Subcutaneous adipose tissue (tissue), 4 donors: ENCODE measurements around the gene UBASH3A. TPM values are rescaled to one million over a fixed set of nuclear protein-coding genes. Genes with fewer than 3 reads are reported as not detected.

Source experiments
- total RNA-seq, 4 donors: library from RNA; depleted of rRNA; stranded (reverse); fragments of >200 nt; gene quantifications; one replicate each; pipeline ENCODE4 v1.1.0, GENCODE V29; 2016
- TF ChIP-seq, protein P1 (sequence below): fragments of 450-650 bp; IDR thresholded peaks from one replicate; pipeline ENCODE4 v1.5.1; 2016; ENCODE audit warnings: low read depth, mild to moderate bottlenecking, control low read depth, antibody characterized with exemption, moderate library complexity

The UBASH3A gene
- total RNA-seq, 4 donors from 2014 or later: 0.38 to 1.2 (median 0.66) TPM; not detected in 1

DNA sequence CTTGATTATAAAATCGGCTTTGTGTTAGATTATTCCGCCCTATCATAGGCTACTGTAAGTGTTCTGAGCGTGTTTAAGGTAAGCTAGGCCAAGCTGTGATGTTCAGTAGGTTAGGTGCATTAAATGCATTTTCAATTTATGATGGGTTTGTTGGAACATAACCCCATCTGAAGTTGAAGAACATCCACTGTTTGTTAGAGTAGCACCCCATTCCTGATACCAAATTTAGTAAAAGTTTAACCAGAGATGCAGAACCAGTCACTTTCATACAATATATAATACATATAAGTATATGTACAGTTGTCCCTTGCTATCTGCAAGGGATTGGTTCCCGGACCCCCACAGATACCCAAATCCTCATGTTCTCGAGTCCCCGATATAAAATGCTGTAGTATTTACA is 16.1 kb downstream of the UBASH3A start:
- TF ChIP-seq, protein P1, sequence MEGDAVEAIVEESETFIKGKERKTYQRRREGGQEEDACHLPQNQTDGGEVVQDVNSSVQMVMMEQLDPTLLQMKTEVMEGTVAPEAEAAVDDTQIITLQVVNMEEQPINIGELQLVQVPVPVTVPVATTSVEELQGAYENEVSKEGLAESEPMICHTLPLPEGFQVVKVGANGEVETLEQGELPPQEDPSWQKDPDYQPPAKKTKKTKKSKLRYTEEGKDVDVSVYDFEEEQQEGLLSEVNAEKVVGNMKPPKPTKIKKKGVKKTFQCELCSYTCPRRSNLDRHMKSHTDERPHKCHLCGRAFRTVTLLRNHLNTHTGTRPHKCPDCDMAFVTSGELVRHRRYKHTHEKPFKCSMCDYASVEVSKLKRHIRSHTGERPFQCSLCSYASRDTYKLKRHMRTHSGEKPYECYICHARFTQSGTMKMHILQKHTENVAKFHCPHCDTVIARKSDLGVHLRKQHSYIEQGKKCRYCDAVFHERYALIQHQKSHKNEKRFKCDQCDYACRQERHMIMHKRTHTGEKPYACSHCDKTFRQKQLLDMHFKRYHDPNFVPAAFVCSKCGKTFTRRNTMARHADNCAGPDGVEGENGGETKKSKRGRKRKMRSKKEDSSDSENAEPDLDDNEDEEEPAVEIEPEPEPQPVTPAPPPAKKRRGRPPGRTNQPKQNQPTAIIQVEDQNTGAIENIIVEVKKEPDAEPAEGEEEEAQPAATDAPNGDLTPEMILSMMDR: no peak

DNA sequence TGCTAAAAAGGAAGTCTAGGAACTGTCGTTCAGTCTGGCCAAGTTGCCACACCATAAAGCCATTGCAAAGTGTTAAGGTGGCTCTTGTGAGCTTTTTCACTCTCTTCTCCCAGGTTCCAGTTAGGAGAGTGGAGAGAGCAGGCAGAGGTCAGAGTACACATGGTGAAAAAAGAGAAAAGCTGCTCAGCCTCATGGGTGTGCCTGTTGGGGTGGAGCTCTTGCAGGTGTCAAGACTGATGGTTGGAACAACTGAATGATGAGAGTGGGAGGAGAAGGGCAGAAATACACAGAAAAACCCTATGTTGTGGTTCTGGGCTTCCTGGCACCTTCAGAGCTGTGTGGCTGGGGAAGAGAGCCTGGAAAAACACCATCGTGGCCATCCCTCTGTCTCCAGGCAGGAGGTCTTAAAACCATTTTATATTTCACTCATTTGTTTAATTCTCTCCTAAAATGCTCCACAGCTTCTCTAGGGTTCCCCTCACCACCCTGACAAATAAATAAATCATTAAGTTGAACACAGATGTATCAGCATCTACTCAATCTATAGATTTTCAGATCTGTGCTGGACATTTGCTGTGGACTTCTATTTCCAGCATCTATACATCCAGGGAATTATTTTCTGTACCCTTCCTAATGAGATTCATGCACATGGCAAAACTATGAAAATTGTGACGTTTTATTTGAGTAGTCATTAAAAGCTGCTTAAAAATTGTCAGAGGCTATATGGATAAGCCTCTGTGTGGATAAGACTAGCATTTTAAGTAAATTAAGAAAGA is 17.5 kb downstream of the UBASH3A start:
- TF ChIP-seq, protein P1: no peak

DNA sequence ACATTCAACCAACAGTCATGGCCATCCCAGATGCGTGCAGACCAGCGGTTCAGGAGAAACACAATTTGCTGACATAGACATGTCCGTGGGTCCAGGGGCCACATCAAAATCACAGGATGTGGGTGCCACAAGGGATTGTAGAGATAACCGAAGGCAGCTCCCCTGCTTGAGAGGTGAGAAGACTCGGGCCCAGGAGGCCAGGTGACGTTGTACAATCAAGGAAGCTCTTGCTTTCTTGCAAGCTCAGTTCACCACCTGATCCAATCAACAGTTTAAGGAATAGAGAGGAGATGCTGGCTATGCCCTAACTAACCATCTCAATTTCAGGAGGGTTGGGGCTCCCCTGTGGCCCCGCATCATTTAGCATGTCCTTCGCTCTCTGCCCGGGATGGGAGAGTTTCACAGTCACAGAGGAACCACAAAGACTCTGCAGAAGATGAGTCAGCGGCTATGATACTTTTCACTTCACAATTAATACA is 19.5 kb downstream of the UBASH3A start:
- TF ChIP-seq, protein P1: no peak

DNA sequence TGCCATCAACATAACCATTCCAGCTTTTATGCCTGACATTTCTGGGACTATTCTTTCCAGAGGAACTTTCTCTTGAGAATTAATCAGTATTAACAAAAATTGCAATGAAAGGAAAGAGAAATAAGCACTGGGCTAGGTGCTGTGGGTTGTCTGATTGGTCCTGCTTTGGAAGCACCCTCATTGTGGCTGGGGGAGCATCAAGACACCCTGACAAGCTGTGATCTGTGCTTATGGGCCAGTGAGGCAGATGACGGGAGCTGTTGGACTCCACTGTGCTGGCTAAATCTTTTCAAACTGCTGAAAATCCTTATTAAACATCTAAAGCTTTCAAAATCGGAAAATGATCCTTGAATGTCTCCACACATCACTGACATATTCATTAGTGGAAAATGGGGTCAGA is 20.0 kb downstream of the UBASH3A start:
- TF ChIP-seq, protein P1: no peak

DNA sequence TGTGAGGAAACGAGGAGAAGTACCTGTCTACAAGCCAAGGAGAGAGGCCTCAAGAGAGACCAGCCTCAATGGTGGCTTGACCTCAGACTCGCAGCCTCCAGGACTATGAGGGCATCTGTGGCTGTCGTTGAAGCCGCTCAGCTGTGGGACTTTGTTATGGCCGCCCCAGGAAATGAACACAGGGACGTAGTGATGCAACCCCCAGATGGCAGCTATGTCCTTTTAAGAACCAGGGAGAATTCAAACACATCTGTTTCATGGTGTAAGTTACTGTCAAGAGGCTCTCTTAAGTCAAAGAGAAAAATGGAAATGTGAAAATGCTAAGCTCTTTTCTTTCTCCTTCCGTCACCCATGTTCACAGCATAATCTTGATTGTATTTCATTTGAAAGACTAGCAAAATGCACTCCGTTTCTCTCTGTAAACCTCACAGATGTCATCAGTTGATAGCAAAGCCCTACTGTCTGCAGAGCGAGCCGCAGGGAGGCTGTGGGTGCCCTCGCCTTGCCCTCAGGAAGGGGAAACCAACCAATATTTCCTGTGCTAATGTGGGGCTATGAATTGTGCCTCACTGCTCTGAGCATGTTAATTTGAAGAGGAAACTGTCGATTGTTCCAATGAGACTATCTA is 21.3 kb downstream of the UBASH3A start:
- TF ChIP-seq, protein P1: no peak

DNA sequence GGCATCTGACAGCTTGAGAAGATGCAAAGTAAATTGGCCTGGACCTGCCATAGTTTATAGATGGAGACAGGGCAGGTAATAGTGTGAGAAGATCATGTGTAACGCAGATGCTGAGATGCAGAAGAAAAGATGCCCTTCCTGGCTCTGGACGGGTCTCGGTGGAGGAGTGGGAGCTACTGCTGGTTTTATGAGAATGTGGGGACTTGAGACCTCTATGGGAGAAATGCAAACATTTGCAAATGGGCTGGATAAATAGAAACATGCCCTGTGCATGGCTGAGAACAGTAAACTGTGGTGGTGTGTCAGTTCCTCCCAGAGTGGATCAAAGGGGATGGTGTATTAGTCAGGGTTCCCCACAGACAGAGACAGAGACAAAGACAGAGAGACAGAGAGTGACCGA is 21.9 kb downstream of the UBASH3A start:
- TF ChIP-seq, protein P1: no peak

DNA sequence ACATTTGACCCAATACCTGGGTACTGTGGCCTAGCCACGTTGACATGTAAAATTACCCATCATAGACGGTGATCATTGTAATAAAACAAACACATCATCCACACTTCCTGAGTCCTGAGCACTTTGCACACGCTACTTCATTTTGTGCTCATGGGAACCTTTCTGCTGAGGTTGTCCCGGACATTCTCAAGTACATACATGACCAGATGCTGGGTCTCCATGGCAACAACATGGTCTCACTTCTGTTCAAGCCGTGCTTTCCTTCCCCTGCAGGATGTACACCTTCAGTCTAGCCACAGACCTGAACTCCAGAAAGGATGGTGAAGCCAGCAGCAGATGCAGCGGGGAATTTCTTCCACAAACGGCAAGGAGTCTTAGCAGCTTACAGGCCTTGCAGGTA is 22.7 kb downstream of the UBASH3A start:
- TF ChIP-seq, protein P1: no peak
